Measurements from ENCODE around the gene TPK1.

- TF ChIP-seq CTCF (IDR thresholded peaks at IDR 0.05; ENCODE audit: control extremely low read depth in 1 of 3, insufficient read depth in 1 of 3, low read depth in 1 of 3, low read length in 3 of 3) (no peak), USF2 (IDR thresholded peaks at IDR 0.05; ENCODE audit: low read length) (no peak), MAFK (IDR thresholded peaks at IDR 0.05; ENCODE audit: low read depth, low read length) (no peak), SP4 (IDR thresholded peaks at IDR 0.05; ENCODE audit: low read length) (no peak), POLR2A (IDR thresholded peaks at IDR 0.05; ENCODE audit: control extremely low read depth in 1 of 2, low read depth in 2 of 2, low read length in 2 of 2) (no peak), JUND (IDR thresholded peaks at IDR 0.05; ENCODE audit: low read length) (no peak), TAF1 (IDR thresholded peaks at IDR 0.05; ENCODE audit: low read depth, low read length) (no peak)
Measured at GRCh38 chr7:144786079-144786478, 49.8 kb downstream of the TPK1 start.

All from H1 (cell line).